Peyer's patch (tissue), 4 donors: ENCODE data around the gene LIF. TPM values are rescaled to one million over a fixed set of nuclear protein-coding genes. Genes with fewer than 3 reads are reported as not detected.

ENCODE experiments used
- DNase-seq, 3 donors: peaks; one replicate each; pipeline ENCODE4 v3.0.0-alpha.2; 2017 to 2019
- H3K27ac ChIP-seq, 4 donors: fragments of 200-600 bp; sonication (generic); one replicate each; pipeline ENCODE4 v1.5.1; 2016 to 2019
- H3K27me3 ChIP-seq, 2 donors: fragments of 200-600 bp; sonication (generic); one replicate each; pipeline ENCODE4 v1.5.1; 2019
- H3K36me3 ChIP-seq, 3 donors: fragments of 200-600 bp; sonication (generic); one replicate each; pipeline ENCODE4 v1.5.1; 2016 to 2019
- H3K4me1 ChIP-seq, 4 donors: fragments of 200-600 bp; sonication (generic); one replicate each; pipeline ENCODE4 v1.5.1; 2016 to 2019
- H3K4me3 ChIP-seq, 4 donors: fragments of 200-600 bp; sonication (generic); 1 replicate in 3 of 4; 2 replicates in 1 of 4; pipeline ENCODE4 v1.5.1; 2016 to 2019; ENCODE audit warnings: mild to moderate bottlenecking in 1 of 4
- H3K9me3 ChIP-seq, 4 donors: fragments of 200-600 bp; sonication (generic); one replicate each; pipeline ENCODE4 v1.5.1; 2016 to 2019; ENCODE audit warnings: mild to moderate bottlenecking in 1 of 4
- CTCF ChIP-seq, 6 experiments: fragments of 450-650 bp in 4 of 6; fragments of 200-600 bp in 2 of 6; sonication (generic) in 1 of 6; IDR thresholded peaks; one replicate each; pipeline ENCODE4 v1.5.1; 2017 to 2019; ENCODE audit warnings: antibody characterized with exemption in 6 of 6, mild to moderate bottlenecking in 3 of 6, moderate library complexity in 1 of 6
- POLR2A ChIP-seq, 2 donors: fragments of 450-650 bp; IDR thresholded peaks; one replicate each; pipeline ENCODE4 v1.5.1; 2017; ENCODE audit warnings: antibody characterized with exemption in 2 of 2, mild to moderate bottlenecking in 2 of 2, moderate library complexity in 2 of 2
- total RNA-seq, 4 donors: library from RNA; depleted of rRNA; stranded (reverse); fragments of >200 nt; gene quantifications; one replicate each; pipeline ENCODE4 v1.1.0, GENCODE V29; 2016

Gene LIF
- total RNA-seq, 4 donors from 2014 or later, result 7.4 to 19.3 (median 10.6) TPM

GRCh38 chr22:30289141-30289979 lies 42.8 kb upstream of the LIF start, which contains the start of gene CASTOR1:
Gene CASTOR1 (minus strand): TSS chr22:30289505. CDS start chr22:30289497, 8 bp downstream.
- Histone ChIP-seq H3K9me3 (no peaks in the 10 kb centered on the region), H3K4me1 (peaks cover 0 to 37% (median 17%) of the 10 kb centered on the region in 4 donors), H3K27ac (peak within 1 kb of the TSS; percentile 78 to 92 (median 85)), H3K27me3 (no peaks in the 10 kb centered on the region), H3K4me3 (peak within 1 kb of the TSS; percentile 60 to 85 (median 71)), H3K36me3 (peaks cover 0 to 28% (median 0%) of the 10 kb centered on the region in 3 donors)
- peak; percentile 94 to 98 (median 98) for DNase-seq
- TF ChIP-seq POLR2A (IDR thresholded peaks at IDR 0.05) (peak; percentile 27 to 33), CTCF (IDR thresholded peaks at IDR 0.05) (no peak)

GRCh38 chr22:30288419-30289140 lies 42.0 kb upstream of the LIF start:
- Histone ChIP-seq H3K27ac (peak overlapping the region; percentile 78 to 92 (median 85)), H3K36me3 (peaks cover 0 to 21% (median 0%) of the 10 kb centered on the region in 3 donors)

GRCh38 chr22:30287648-30288418 lies 41.3 kb upstream of the LIF start:
- H3K36me3 ChIP-seq, result peaks cover 0 to 13% (median 0%) of the 10 kb centered on the region in 3 donors
- H3K27ac ChIP-seq, result peak overlapping the region; percentile 78 to 92 (median 85)
- peak overlapping the region; percentile 60 to 85 (median 71) for H3K4me3 ChIP-seq
- peak; percentile 85 to 95 (median 92) for DNase-seq
- no peaks in the 10 kb centered on the region for H3K9me3 ChIP-seq
- H3K27me3 ChIP-seq, result no peaks in the 10 kb centered on the region
- TF ChIP-seq CTCF (IDR thresholded peaks at IDR 0.05), result peak; percentile 77 to 89 (median 84)
- TF ChIP-seq POLR2A (IDR thresholded peaks at IDR 0.05), result no peak
- H3K4me1 ChIP-seq, result peaks cover 0 to 37% (median 17%) of the 10 kb centered on the region in 4 donors

More at GRCh38 chr22:30288419-30289140, 42.0 kb upstream of the LIF start:
- Histone ChIP-seq H3K27me3 (no peaks in the 10 kb centered on the region), H3K4me3 (peak overlapping the region; percentile 60 to 85 (median 71)), H3K9me3 (no peaks in the 10 kb centered on the region), H3K4me1 (peaks cover 0 to 37% (median 17%) of the 10 kb centered on the region in 4 donors)
- no peak for DNase-seq
- TF ChIP-seq POLR2A (IDR thresholded peaks at IDR 0.05) (no peak), CTCF (IDR thresholded peaks at IDR 0.05) (no peak)

- no peak overlapping the region for H3K27ac ChIP-seq
- H3K36me3 ChIP-seq, result peaks cover 0 to 5% (median 0%) of the 10 kb centered on the region in 3 donors
- H3K27me3 ChIP-seq, result no peaks in the 10 kb centered on the region
- DNase-seq, result peak; percentile 82 to 92 (median 89)
- H3K4me3 ChIP-seq, result no peak overlapping the region
- no peaks in the 10 kb centered on the region for H3K9me3 ChIP-seq
- peaks cover 0 to 37% (median 17%) of the 10 kb centered on the region in 4 donors for H3K4me1 ChIP-seq
- TF ChIP-seq POLR2A (IDR thresholded peaks at IDR 0.05), result no peak
- TF ChIP-seq CTCF (IDR thresholded peaks at IDR 0.05), result peak; percentile 89 to 98 (median 93)
These were observed 40.5 kb upstream of the LIF start for GRCh38 chr22:30286813-30287647.
